Endodermal cell (in vitro differentiated cells): ENCODE data around the gene ITPK1. TPM values are rescaled to one million over a fixed set of nuclear protein-coding genes. Genes with fewer than 3 reads are reported as not detected.

Experiments used
- DNase-seq: peaks from one replicate; pipeline ENCODE4 v3.0.0-alpha.2; 2017
- H3K27ac ChIP-seq: 2 replicates; pipeline ENCODE4 v1.5.1; 2013; ENCODE audit warnings: mild to moderate bottlenecking, low read depth, low read length, moderate library complexity
- H3K27me3 ChIP-seq: 2 replicates; pipeline ENCODE4 v1.6.1; 2013; ENCODE audit warnings: mild to moderate bottlenecking, low read length, moderate library complexity; ENCODE audit not compliant: insufficient read depth, control insufficient read depth, poor library complexity, severe bottlenecking
- H3K36me3 ChIP-seq: 2 replicates; pipeline ENCODE4 v1.7.0; 2013; ENCODE audit warnings: mild to moderate bottlenecking, low read length, moderate library complexity; ENCODE audit not compliant: control insufficient read depth, insufficient read depth
- H3K4me1 ChIP-seq: one replicate; pipeline ENCODE4 v1.7.0; 2013; ENCODE audit warnings: low read length; ENCODE audit not compliant: control insufficient read depth, insufficient read depth
- H3K4me3 ChIP-seq: 2 replicates; pipeline ENCODE4 v1.5.1; 2013; ENCODE audit warnings: mild to moderate bottlenecking, low read length, moderate library complexity
- H3K9ac ChIP-seq: 2 replicates; pipeline ENCODE4 v1.6.1; 2013; ENCODE audit warnings: mild to moderate bottlenecking, low read length, moderate library complexity; ENCODE audit not compliant: poor library complexity, severe bottlenecking; ENCODE audit errors: extremely low read depth
- H3K9me3 ChIP-seq: 2 replicates; pipeline ENCODE4 v1.6.1; 2013; ENCODE audit warnings: mild to moderate bottlenecking, low read length, moderate library complexity; ENCODE audit not compliant: control insufficient read depth
- H3K27ac Mint-ChIP-seq: 2 replicates; pipeline ENCODE4 v1.8.0; 2020; ENCODE audit warnings: mixed read lengths
- H3K27me3 Mint-ChIP-seq: 2 replicates; pipeline ENCODE4 v1.8.0; 2021; ENCODE audit warnings: mild to moderate bottlenecking, mixed read lengths; ENCODE audit not compliant: insufficient read depth
- H3K36me3 Mint-ChIP-seq: 2 replicates; pipeline ENCODE4 v1.8.0; 2020; ENCODE audit warnings: low read depth, mixed read lengths
- H3K4me1 Mint-ChIP-seq: 2 replicates; pipeline ENCODE4 v1.8.0; 2020; ENCODE audit warnings: mixed read lengths
- H3K4me3 Mint-ChIP-seq: 2 replicates; pipeline ENCODE4 v1.8.0; 2020; ENCODE audit warnings: mild to moderate bottlenecking, moderate library complexity, mixed read lengths
- H3K9me3 Mint-ChIP-seq: 2 replicates; pipeline ENCODE4 v1.8.0; 2020; ENCODE audit warnings: mild to moderate bottlenecking, mixed read lengths
- WGBS, 2 experiments: methylation state at CpG; one replicate each; pipeline versions ENCODE4 v1.1.5 to v1.1.7; 2013; ENCODE audit warnings: missing lambda C conversion rate in 2 of 2, mixed read lengths in 1 of 2; ENCODE audit not compliant: insufficient coverage in 1 of 2, insufficient read length in 1 of 2; 5-methylcytosine and 5-hydroxymethylcytosine counted together
- total RNA-seq, 2 donors: library from RNA; stranded (reverse); fragmentation: NEBNext Ultra II Directional in 1 of 2; extraction: Animal tissue kit (Norgen Biotek cat#: 25700) in 1 of 2; gene quantifications; 2 replicates in 1 of 2; 3 replicates in 1 of 2; pipeline ENCODE4 v1.2.1, GENCODE V29; 2021
- TF ChIP-seq, protein P1 (sequence below): fragments of 200-600 bp; sonication (generic); conservative IDR thresholded peaks from 2 replicates; pipeline ENCODE4 v1.5.0; 2021; ENCODE audit warnings: antibody characterized with exemption, mild to moderate bottlenecking

Gene ITPK1
- total RNA-seq, 2 donors from 2014 or later, result 59.9 to 66.9 TPM

GRCh38 chr14:92938890-92939671 is 176.6 kb downstream of the ITPK1 start:
- DNase-seq, result no peak
- Mint-ChIP-seq H3K27me3 (no peaks in the 10 kb centered on the region), H3K4me1 (no peaks in the 10 kb centered on the region), H3K9me3 (no peaks in the 10 kb centered on the region), H3K27ac (no peak overlapping the region), H3K4me3 (no peak overlapping the region), H3K36me3 (peaks cover 8% of the 10 kb centered on the region)
- no peak overlapping the region for H3K9ac ChIP-seq
- H3K9me3 ChIP-seq, result no peaks in the 10 kb centered on the region
- WGBS, 2 experiments, result 92 to 93% methylated on average over 25 to 27 of the region's 27 CpGs
- TF ChIP-seq, protein P1, sequence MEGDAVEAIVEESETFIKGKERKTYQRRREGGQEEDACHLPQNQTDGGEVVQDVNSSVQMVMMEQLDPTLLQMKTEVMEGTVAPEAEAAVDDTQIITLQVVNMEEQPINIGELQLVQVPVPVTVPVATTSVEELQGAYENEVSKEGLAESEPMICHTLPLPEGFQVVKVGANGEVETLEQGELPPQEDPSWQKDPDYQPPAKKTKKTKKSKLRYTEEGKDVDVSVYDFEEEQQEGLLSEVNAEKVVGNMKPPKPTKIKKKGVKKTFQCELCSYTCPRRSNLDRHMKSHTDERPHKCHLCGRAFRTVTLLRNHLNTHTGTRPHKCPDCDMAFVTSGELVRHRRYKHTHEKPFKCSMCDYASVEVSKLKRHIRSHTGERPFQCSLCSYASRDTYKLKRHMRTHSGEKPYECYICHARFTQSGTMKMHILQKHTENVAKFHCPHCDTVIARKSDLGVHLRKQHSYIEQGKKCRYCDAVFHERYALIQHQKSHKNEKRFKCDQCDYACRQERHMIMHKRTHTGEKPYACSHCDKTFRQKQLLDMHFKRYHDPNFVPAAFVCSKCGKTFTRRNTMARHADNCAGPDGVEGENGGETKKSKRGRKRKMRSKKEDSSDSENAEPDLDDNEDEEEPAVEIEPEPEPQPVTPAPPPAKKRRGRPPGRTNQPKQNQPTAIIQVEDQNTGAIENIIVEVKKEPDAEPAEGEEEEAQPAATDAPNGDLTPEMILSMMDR, result no peak
- no peaks in the 10 kb centered on the region for H3K27me3 ChIP-seq
- no peak overlapping the region for H3K27ac ChIP-seq
- H3K4me1 ChIP-seq, result no peaks in the 10 kb centered on the region
- no peaks in the 10 kb centered on the region for H3K36me3 ChIP-seq
- H3K4me3 ChIP-seq, result no peak overlapping the region

GRCh38 chr14:92938235-92938875 is 177.4 kb downstream of the ITPK1 start:
- WGBS, 2 experiments, result 85% methylated on average over 5 to 9 of the region's 9 CpGs
- Histone ChIP-seq H3K4me1 (no peaks in the 10 kb centered on the region), H3K27me3 (no peaks in the 10 kb centered on the region)

GRCh38 chr14:92937051-92937937 is 178.4 kb downstream of the ITPK1 start:
- 89 to 95% methylated on average over 8 to 16 of the region's 16 CpGs for WGBS, 2 experiments
- H3K27ac ChIP-seq, result no peak overlapping the region
- H3K27me3 Mint-ChIP-seq, result no peaks in the 10 kb centered on the region
- TF ChIP-seq, protein P1, result no peak
- no peaks in the 10 kb centered on the region for H3K27me3 ChIP-seq
- no peak overlapping the region for H3K27ac Mint-ChIP-seq
- H3K4me3 ChIP-seq, result no peak overlapping the region
- H3K36me3 ChIP-seq, result no peaks in the 10 kb centered on the region
- peaks cover 5% of the 10 kb centered on the region for H3K36me3 Mint-ChIP-seq
- H3K9ac ChIP-seq, result no peak overlapping the region
- H3K4me1 Mint-ChIP-seq, result no peaks in the 10 kb centered on the region
- H3K4me1 ChIP-seq, result no peaks in the 10 kb centered on the region
- no peaks in the 10 kb centered on the region for H3K9me3 Mint-ChIP-seq
- no peak overlapping the region for H3K4me3 Mint-ChIP-seq
- DNase-seq, result no peak
- H3K9me3 ChIP-seq, result no peaks in the 10 kb centered on the region

More at GRCh38 chr14:92938235-92938875, 177.4 kb downstream of the ITPK1 start:
- H3K9ac ChIP-seq, result no peak overlapping the region
- no peak overlapping the region for H3K4me3 ChIP-seq
- H3K27me3 Mint-ChIP-seq, result no peaks in the 10 kb centered on the region
- no peak overlapping the region for H3K27ac Mint-ChIP-seq
- peaks cover 8% of the 10 kb centered on the region for H3K36me3 Mint-ChIP-seq
- no peaks in the 10 kb centered on the region for H3K4me1 Mint-ChIP-seq
- no peaks in the 10 kb centered on the region for H3K9me3 Mint-ChIP-seq
- H3K9me3 ChIP-seq, result no peaks in the 10 kb centered on the region
- no peaks in the 10 kb centered on the region for H3K36me3 ChIP-seq
- no peak overlapping the region for H3K27ac ChIP-seq
- DNase-seq, result no peak
- TF ChIP-seq, protein P1, result peak; percentile 27
- no peak overlapping the region for H3K4me3 Mint-ChIP-seq
